ENCODE measurements around the gene SLC7A8. TPM values are rescaled to one million over a fixed set of nuclear protein-coding genes. Genes with fewer than 3 reads are reported as not detected.

The SLC7A8 gene
- total RNA-seq, 1 donor from 2014 or later, result 2.3 TPM

DNA sequence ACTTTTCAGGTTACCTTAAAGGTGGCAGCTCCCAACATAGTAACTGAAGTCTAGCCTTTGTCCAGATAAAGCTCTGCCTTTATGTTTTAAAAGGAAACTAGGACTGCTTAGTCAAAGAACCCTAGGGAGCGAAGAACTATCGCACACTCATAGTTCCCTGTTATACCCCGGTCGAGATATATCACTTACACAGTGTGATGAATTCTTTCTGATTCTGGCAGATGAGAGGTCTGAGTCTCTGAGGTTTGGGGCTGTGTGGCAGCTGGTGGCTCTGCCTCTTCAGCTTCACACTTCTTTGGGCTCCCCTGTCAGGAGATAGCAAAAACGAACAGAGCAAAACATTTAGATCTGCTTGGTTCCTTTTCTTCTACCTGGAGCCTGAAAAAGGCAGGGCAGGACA is 105.5 kb downstream of the SLC7A8 start:
- no peak overlapping the region for H3K4me3 ChIP-seq (ENCODE audit: low read depth, low read length)
- H3K27me3 ChIP-seq (ENCODE audit: control insufficient read depth, insufficient read depth, low read length), result no peaks in the 10 kb centered on the region
- H3K36me3 ChIP-seq (ENCODE audit: control insufficient read depth, insufficient read depth, low read length), result peaks cover 9% of the 10 kb centered on the region
- TF ChIP-seq, protein P1, sequence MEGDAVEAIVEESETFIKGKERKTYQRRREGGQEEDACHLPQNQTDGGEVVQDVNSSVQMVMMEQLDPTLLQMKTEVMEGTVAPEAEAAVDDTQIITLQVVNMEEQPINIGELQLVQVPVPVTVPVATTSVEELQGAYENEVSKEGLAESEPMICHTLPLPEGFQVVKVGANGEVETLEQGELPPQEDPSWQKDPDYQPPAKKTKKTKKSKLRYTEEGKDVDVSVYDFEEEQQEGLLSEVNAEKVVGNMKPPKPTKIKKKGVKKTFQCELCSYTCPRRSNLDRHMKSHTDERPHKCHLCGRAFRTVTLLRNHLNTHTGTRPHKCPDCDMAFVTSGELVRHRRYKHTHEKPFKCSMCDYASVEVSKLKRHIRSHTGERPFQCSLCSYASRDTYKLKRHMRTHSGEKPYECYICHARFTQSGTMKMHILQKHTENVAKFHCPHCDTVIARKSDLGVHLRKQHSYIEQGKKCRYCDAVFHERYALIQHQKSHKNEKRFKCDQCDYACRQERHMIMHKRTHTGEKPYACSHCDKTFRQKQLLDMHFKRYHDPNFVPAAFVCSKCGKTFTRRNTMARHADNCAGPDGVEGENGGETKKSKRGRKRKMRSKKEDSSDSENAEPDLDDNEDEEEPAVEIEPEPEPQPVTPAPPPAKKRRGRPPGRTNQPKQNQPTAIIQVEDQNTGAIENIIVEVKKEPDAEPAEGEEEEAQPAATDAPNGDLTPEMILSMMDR (IDR thresholded peaks at IDR 0.05; ENCODE audit: insufficient read depth, low read length, poor library complexity, severe bottlenecking), result no peak
- no peak for DNase-seq (ENCODE audit: low read depth)

DNA sequence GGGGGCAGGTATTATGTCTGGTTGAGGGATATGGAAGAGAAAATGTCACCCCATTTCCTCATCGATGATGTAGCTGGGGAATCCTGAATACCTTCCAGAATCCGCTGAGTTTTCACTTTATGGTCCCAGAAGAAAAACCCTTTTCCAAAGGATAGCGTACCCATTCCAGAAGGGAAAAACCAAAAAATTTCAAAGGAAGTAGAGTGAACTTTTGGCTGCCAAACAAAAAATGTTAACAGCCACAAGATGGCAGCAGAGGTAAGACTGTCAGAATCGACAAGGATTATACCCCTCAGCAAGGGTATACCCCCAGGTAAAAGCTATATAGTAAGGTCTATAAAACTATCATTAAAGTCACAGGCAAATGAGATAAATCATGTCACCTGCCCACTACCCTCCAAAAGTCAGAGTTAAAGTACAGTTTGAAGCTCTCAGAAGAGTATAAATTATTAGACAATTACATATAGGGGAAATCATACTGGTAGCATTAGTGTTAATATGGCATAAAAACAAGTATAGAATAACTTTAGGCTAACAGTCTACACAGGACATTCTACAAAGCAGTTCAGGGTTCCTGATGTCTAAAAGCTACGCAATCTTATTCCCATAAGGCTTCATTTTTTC is 106.6 kb downstream of the SLC7A8 start:
- TF ChIP-seq, protein P1 (IDR thresholded peaks at IDR 0.05; ENCODE audit: insufficient read depth, low read length, poor library complexity, severe bottlenecking), result peak; percentile 55
- no peaks in the 10 kb centered on the region for H3K27me3 ChIP-seq (ENCODE audit: control insufficient read depth, insufficient read depth, low read length)
- DNase-seq (ENCODE audit: low read depth), result no peak
- peaks cover 9% of the 10 kb centered on the region for H3K36me3 ChIP-seq (ENCODE audit: control insufficient read depth, insufficient read depth, low read length)
- H3K4me3 ChIP-seq (ENCODE audit: low read depth, low read length), result no peak overlapping the region

Other genes starting within 250 kb of the SLC7A8 start
- 31.7 and 36.5 TPM in 2 replicates for gene HAUS4, start 226.6 kb downstream of the SLC7A8 start, total RNA-seq
- gene AJUBA, start 201.1 kb downstream of the SLC7A8 start, total RNA-seq, result 87.2 and 90.8 TPM in 2 replicates
- gene C14orf93, start 173.5 kb downstream of the SLC7A8 start, total RNA-seq, result 8.4 and 9.7 TPM in 2 replicates
- 199 and 244 TPM in 2 replicates for gene PSMB5, start 148.8 kb downstream of the SLC7A8 start, total RNA-seq
- gene PSMB11, start 141.4 kb downstream of the SLC7A8 start, total RNA-seq, result not detected in 2 replicates
- 5.9 and 7.0 TPM in 2 replicates for gene CDH24, start 126.1 kb downstream of the SLC7A8 start, total RNA-seq
- gene ACIN1, start 88.5 kb downstream of the SLC7A8 start, total RNA-seq, result 72.6 and 83.4 TPM in 2 replicates
- gene C14orf119, start 88.2 kb downstream of the SLC7A8 start, total RNA-seq, result 27.5 and 33.3 TPM in 2 replicates
- gene CIROP, start 78.7 kb downstream of the SLC7A8 start, total RNA-seq, result not detected in 2 replicates
- gene CEBPE, start 64.4 kb downstream of the SLC7A8 start, total RNA-seq, result not detected in 2 replicates
- gene RNF212B, start 54.3 kb upstream of the SLC7A8 start, total RNA-seq, result not detected in 2 replicates
- gene HOMEZ, start 102.5 kb upstream of the SLC7A8 start, total RNA-seq, result 11.9 and 24.3 TPM in 2 replicates
- 2.5 and 2.9 TPM in 2 replicates for gene PPP1R3E, start 119.2 kb upstream of the SLC7A8 start, total RNA-seq
- gene BCL2L2, start 123.2 kb upstream of the SLC7A8 start, total RNA-seq, result 16.2 and 21.3 TPM in 2 replicates
- 61.4 and 70.7 TPM in 2 replicates for gene PABPN1, start 137.8 kb upstream of the SLC7A8 start, total RNA-seq
- 7.8 and 13.1 TPM in 2 replicates for gene SLC22A17, start 169.2 kb upstream of the SLC7A8 start, total RNA-seq
- 10.8 and 15.4 TPM in 2 replicates for gene EFS, start 181.5 kb upstream of the SLC7A8 start, total RNA-seq
- not detected in 2 replicates for gene IL25, start 189.1 kb upstream of the SLC7A8 start, total RNA-seq
- gene CMTM5, start 193.4 kb upstream of the SLC7A8 start, total RNA-seq, result not detected in 2 replicates
- not detected in 2 replicates for gene MYH6, start 224.6 kb upstream of the SLC7A8 start, total RNA-seq

Measured in kidney epithelial cell (primary cell).